OCI-LY3 (cell line): Measurements from ENCODE around the gene LPCAT2.

Source experiments
- H2AFZ ChIP-seq: fragments of 200-600, 300-600 bp; shearing (Covaris generic); 2 replicates; pipeline ENCODE4 v1.6.0; 2014; ENCODE audit warnings: antibody characterized with exemption, low read depth, low read length
- H3K27ac ChIP-seq: fragments of 200-600, 300-600 bp; sonication (generic); 2 replicates; pipeline ENCODE4 v1.5.1; 2014; ENCODE audit warnings: mild to moderate bottlenecking, low read length, moderate library complexity, mixed read lengths
- H3K27me3 ChIP-seq: fragments of 200-600, 300-600 bp; sonication (generic); 2 replicates; pipeline ENCODE4 v1.6.1; 2014; ENCODE audit warnings: low read depth, low read length, mixed read lengths
- H3K36me3 ChIP-seq: fragments of 200-600, 300-600 bp; sonication (generic); replicated peaks from 2 replicates; pipeline ENCODE3; 2014; ENCODE audit warnings: low read depth, low read length, mixed read lengths
- H3K4me1 ChIP-seq: fragments of 300-600, 200-600 bp; sonication (generic); 2 replicates; pipeline ENCODE4 v1.6.1; 2014; ENCODE audit warnings: low read length, mixed read lengths
- H3K4me2 ChIP-seq: fragments of 200-600, 300-600 bp; sonication (generic); 2 replicates; pipeline ENCODE4 v1.6.1; 2014; ENCODE audit warnings: low read length, mixed read lengths
- H3K4me3 ChIP-seq: fragments of 300-600, 200-600 bp; sonication (generic); 2 replicates; pipeline ENCODE4 v1.5.1; 2014; ENCODE audit warnings: antibody characterized with exemption, mild to moderate bottlenecking, low read length, moderate library complexity
- H3K79me2 ChIP-seq: fragments of 300-600, 200-600 bp; shearing (Covaris generic); 2 replicates; pipeline ENCODE4 v1.6.1; 2014; ENCODE audit warnings: mild to moderate bottlenecking, low read length, mixed read lengths
- H3K9ac ChIP-seq: fragments of 300-600, 200-600 bp; shearing (Covaris generic); 2 replicates; pipeline ENCODE4 v1.6.0; 2014; ENCODE audit warnings: mild to moderate bottlenecking, low read length, moderate library complexity
- H3K9me3 ChIP-seq: fragments of 200-600, 300-600 bp; shearing (Covaris generic); 2 replicates; pipeline ENCODE4 v1.6.1; 2014; ENCODE audit warnings: low read length, mixed read lengths; ENCODE audit not compliant: insufficient read depth
- H4K20me1 ChIP-seq: fragments of 200-600, 300-600 bp; sonication (generic); 2 replicates; pipeline ENCODE4 v1.6.1; 2016; ENCODE audit warnings: low read length, mixed read lengths; ENCODE audit not compliant: insufficient read depth
- EZH2phosphoT487 ChIP-seq: fragments of 200-600 bp; shearing (Covaris generic); IDR thresholded peaks from 2 replicates; pipeline ENCODE4 v1.6.1; 2018; ENCODE audit warnings: antibody characterized with exemption, mixed run types, low read depth
- TF ChIP-seq, protein P1 (sequence below): fragments of 200-600, 300-600 bp; sonication (generic); IDR thresholded peaks from 2 replicates; pipeline ENCODE4 v1.5.1; 2014; ENCODE audit warnings: antibody characterized with exemption, low read length, low read depth

Gene LPCAT2

DNA sequence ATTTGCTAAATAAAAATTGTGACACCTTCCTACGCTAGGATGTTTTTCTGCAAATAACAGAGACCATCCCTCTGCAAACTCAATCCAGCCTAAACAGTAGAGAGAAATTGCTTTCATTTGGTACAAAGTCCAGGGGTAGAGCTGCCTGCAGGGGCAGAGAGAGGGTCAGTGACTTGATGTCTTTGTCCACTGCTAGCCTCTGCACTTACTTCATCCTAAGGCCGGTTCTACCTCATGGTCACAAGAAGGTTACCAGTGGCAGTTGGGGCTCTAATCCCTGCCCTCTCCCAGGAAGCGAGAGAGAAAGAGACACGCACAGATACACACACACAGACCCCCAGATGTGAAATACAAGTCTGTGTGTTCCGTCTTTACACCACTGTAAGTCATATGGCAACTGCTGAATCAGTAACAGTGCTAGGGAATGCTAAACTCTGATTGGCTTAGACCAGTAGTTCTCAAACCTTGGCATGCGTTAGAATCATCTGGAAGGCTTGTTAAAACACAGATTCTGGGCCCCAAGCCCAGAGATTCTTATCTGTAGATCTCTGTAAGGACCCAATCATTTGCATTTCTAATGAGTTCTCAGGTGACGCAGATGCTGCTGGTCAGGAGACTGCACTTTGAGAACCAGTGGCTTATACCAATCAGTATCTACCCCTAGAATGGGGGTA lies 13.1 kb upstream of the LPCAT2 start:
- no peaks in the 10 kb centered on the region for H3K4me1 ChIP-seq
- H3K4me2 ChIP-seq, result no peak overlapping the region
- TF ChIP-seq, protein P1, sequence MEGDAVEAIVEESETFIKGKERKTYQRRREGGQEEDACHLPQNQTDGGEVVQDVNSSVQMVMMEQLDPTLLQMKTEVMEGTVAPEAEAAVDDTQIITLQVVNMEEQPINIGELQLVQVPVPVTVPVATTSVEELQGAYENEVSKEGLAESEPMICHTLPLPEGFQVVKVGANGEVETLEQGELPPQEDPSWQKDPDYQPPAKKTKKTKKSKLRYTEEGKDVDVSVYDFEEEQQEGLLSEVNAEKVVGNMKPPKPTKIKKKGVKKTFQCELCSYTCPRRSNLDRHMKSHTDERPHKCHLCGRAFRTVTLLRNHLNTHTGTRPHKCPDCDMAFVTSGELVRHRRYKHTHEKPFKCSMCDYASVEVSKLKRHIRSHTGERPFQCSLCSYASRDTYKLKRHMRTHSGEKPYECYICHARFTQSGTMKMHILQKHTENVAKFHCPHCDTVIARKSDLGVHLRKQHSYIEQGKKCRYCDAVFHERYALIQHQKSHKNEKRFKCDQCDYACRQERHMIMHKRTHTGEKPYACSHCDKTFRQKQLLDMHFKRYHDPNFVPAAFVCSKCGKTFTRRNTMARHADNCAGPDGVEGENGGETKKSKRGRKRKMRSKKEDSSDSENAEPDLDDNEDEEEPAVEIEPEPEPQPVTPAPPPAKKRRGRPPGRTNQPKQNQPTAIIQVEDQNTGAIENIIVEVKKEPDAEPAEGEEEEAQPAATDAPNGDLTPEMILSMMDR, result no peak
- no peak for TF ChIP-seq EZH2phosphoT487
- no peak overlapping the region for H3K27ac ChIP-seq
- H3K4me3 ChIP-seq, result no peak overlapping the region
- H3K9ac ChIP-seq, result no peak overlapping the region
- no peaks in the 10 kb centered on the region for H3K9me3 ChIP-seq
- H4K20me1 ChIP-seq, result no peaks in the 10 kb centered on the region
- H2AFZ ChIP-seq, result no peak overlapping the region
- no peaks in the 10 kb centered on the region for H3K79me2 ChIP-seq
- H3K27me3 ChIP-seq, result no peaks in the 10 kb centered on the region
- H3K36me3 ChIP-seq, result no peaks in the 10 kb centered on the region

- no peak overlapping the region for H3K4me2 ChIP-seq
- no peaks in the 10 kb centered on the region for H3K27me3 ChIP-seq
- H3K9ac ChIP-seq, result no peak overlapping the region
- no peaks in the 10 kb centered on the region for H3K36me3 ChIP-seq
- H3K9me3 ChIP-seq, result no peaks in the 10 kb centered on the region
- no peaks in the 10 kb centered on the region for H4K20me1 ChIP-seq
- TF ChIP-seq, protein P1, result no peak
- TF ChIP-seq EZH2phosphoT487, result no peak
- no peaks in the 10 kb centered on the region for H3K4me1 ChIP-seq
- no peak overlapping the region for H3K27ac ChIP-seq
- H3K79me2 ChIP-seq, result no peaks in the 10 kb centered on the region
- no peak overlapping the region for H3K4me3 ChIP-seq
- no peak overlapping the region for H2AFZ ChIP-seq
Observed at GRCh38 chr16:55496509-55497145, 12.2 kb upstream of the LPCAT2 start.

DNA sequence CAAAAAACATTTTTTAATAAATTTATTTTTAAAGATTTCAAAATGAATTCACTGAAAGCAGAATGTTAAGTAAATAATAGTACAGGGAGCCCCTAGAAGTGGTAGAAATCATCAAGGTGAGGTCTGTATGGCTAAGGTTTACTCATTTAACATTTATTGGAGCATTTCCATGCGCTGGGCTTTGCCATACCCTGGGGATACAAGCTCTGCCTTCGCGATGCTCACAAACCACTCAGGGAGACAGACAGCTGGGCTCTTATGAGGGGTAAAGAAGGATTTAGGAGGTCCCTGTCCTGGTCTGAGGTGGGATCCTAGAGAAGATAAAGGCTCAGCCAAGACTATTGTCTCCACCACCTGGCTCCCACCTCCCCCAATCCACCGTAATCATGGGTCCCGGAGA lies 11.3 kb upstream of the LPCAT2 start:
- no peak overlapping the region for H3K27ac ChIP-seq
- H3K79me2 ChIP-seq, result no peaks in the 10 kb centered on the region
- no peak overlapping the region for H3K9ac ChIP-seq
- no peaks in the 10 kb centered on the region for H3K27me3 ChIP-seq
- no peaks in the 10 kb centered on the region for H3K36me3 ChIP-seq
- no peaks in the 10 kb centered on the region for H3K9me3 ChIP-seq
- no peak overlapping the region for H3K4me3 ChIP-seq
- no peak overlapping the region for H2AFZ ChIP-seq
- no peaks in the 10 kb centered on the region for H3K4me1 ChIP-seq
- no peak overlapping the region for H3K4me2 ChIP-seq
- H4K20me1 ChIP-seq, result no peaks in the 10 kb centered on the region
- TF ChIP-seq, protein P1, result no peak
- TF ChIP-seq EZH2phosphoT487, result no peak

DNA sequence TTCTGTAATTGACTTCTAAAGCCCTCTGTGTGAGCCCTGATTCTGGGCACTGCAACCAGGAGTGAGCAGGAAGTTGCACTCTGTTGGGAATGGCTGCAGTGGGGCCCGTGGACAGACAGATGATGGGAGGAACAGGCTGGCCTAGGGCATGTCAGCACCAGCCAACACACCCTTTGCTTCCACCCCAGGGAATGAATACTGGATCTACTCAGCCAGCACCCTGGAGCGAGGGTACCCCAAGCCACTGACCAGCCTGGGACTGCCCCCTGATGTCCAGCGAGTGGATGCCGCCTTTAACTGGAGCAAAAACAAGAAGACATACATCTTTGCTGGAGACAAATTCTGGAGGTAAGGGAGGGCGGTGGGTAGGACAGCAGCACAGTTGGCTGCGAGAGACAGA lies 10.8 kb upstream of the LPCAT2 start:
- no peak overlapping the region for H2AFZ ChIP-seq

More for the DNA sequence above, 10.8 kb upstream of the LPCAT2 start:
- no peaks in the 10 kb centered on the region for H3K27me3 ChIP-seq
- H3K4me3 ChIP-seq, result no peak overlapping the region
- H3K4me1 ChIP-seq, result no peaks in the 10 kb centered on the region
- no peak overlapping the region for H3K27ac ChIP-seq
- no peaks in the 10 kb centered on the region for H3K36me3 ChIP-seq
- TF ChIP-seq, protein P1, result no peak
- TF ChIP-seq EZH2phosphoT487, result no peak
- no peaks in the 10 kb centered on the region for H3K9me3 ChIP-seq
- H3K9ac ChIP-seq, result no peak overlapping the region
- H3K79me2 ChIP-seq, result no peaks in the 10 kb centered on the region
- H3K4me2 ChIP-seq, result no peak overlapping the region
- H4K20me1 ChIP-seq, result no peaks in the 10 kb centered on the region
